SK-N-SH (cell line): ENCODE measurements around the gene TIAM2. TPM values are rescaled to one million over a fixed set of nuclear protein-coding genes. Genes with fewer than 3 reads are reported as not detected.

Experiments
- CTCF ChIA-PET: fragments of 300-600, 350-600 bp; formaldehyde crosslinking; extraction: SDS; loops from one replicate; lab custom pipeline; 2021; lab: Yijun Ruan, JAX
- POLR2A ChIA-PET: fragments of 350-600 bp; sonication (Branson Sonifier 250); formaldehyde crosslinking; extraction: SDS; loops from one replicate; lab custom pipeline; 2020; ENCODE audit warnings: antibody characterized with exemption, inconsistent platforms; lab: Yijun Ruan, JAX
- DNase-seq: peaks from one replicate; pipeline ENCODE4 v3.0.0; 2012
- H2AFZ ChIP-seq: fragments of 200-600 bp; sonication (generic); 2 replicates; pipeline ENCODE4 v1.8.1; 2016; ENCODE audit warnings: antibody characterized with exemption, mild to moderate bottlenecking, low read depth
- H3F3A ChIP-seq: fragments of 200-600 bp; sonication (generic); replicated peaks from 2 replicates; pipeline ENCODE3; 2016; ENCODE audit warnings: antibody characterized with exemption, mild to moderate bottlenecking; ENCODE audit not compliant: insufficient read depth
- H3K27ac ChIP-seq, 2 experiments: fragments of 200-500 bp in 1 of 2; fragments of 200-600 bp in 1 of 2; sonication (Bioruptor generic) in 1 of 2; sonication (generic), shearing (Covaris generic) in 1 of 2; 2 replicates each; pipeline versions ENCODE4 v1.5.1 to v1.6.1; 2014 to 2016; ENCODE audit warnings: low read depth in 2 of 2, inconsistent platforms in 1 of 2, low read length in 1 of 2, mild to moderate bottlenecking in 1 of 2, mixed read lengths in 1 of 2
- H3K27me3 ChIP-seq: fragments of 200-600 bp; sonication (generic), shearing (Covaris generic); 2 replicates; pipeline ENCODE4 v1.6.1; 2016; ENCODE audit warnings: mixed run types; ENCODE audit not compliant: insufficient read depth
- H3K36me3 ChIP-seq, 2 experiments: fragments of 200-500 bp in 1 of 2; fragments of 200-600 bp in 1 of 2; sonication (Bioruptor generic) in 1 of 2; sonication (generic) in 1 of 2; replicated peaks in 1 of 2; 2 replicates each; pipeline versions ENCODE3 to v1.5.1; 2014 to 2016; ENCODE audit warnings: low read length in 1 of 2, mild to moderate bottlenecking in 1 of 2; ENCODE audit not compliant: insufficient read depth in 2 of 2, control insufficient read depth in 1 of 2
- H3K4me1 ChIP-seq, 2 experiments: fragments of 200-500 bp in 1 of 2; fragments of 200-600 bp in 1 of 2; sonication (Bioruptor generic) in 1 of 2; sonication (generic), shearing (Covaris generic) in 1 of 2; 2 replicates each; pipeline versions ENCODE4 v1.5.1 to v1.6.1; 2014 to 2016; ENCODE audit warnings: low read depth in 1 of 2, low read length in 1 of 2, mixed run types in 1 of 2; ENCODE audit not compliant: insufficient read depth in 2 of 2, control insufficient read depth in 1 of 2
- H3K4me2 ChIP-seq: fragments of 200-600 bp; sonication (generic), shearing (Covaris generic); 2 replicates; pipeline ENCODE4 v1.6.1; 2017; ENCODE audit warnings: mixed run types
- H3K4me3 ChIP-seq, 2 experiments: fragments of 200-500 bp in 1 of 2; fragments of 200-600 bp in 1 of 2; sonication (Bioruptor generic) in 1 of 2; sonication (generic), shearing (Covaris generic) in 1 of 2; 2 replicates each; pipeline versions ENCODE4 v1.5.1 to v1.8.1; 2014 to 2016; ENCODE audit warnings: low read depth in 2 of 2, inconsistent platforms in 1 of 2, low read length in 1 of 2, mild to moderate bottlenecking in 1 of 2, mixed read lengths in 1 of 2, moderate library complexity in 1 of 2
- H3K79me2 ChIP-seq: fragments of 200-600 bp; sonication (generic); 2 replicates; pipeline ENCODE4 v1.8.1; 2017; ENCODE audit warnings: mild to moderate bottlenecking; ENCODE audit not compliant: insufficient read depth
- H3K9ac ChIP-seq: fragments of 200-600 bp; sonication (generic); 2 replicates; pipeline ENCODE4 v1.6.1; 2017; ENCODE audit warnings: mixed run types
- H3K9me2 ChIP-seq: fragments of 200-600 bp; sonication (generic); 2 replicates; pipeline ENCODE4 v1.6.1; 2017; ENCODE audit warnings: mixed run types
- H3K9me3 ChIP-seq: fragments of 200-600 bp; sonication (generic); 2 replicates; pipeline ENCODE4 v1.6.1; 2017; ENCODE audit warnings: mixed run types, mild to moderate bottlenecking, moderate library complexity
- H4K20me1 ChIP-seq: fragments of 200-600 bp; sonication (generic); 2 replicates; pipeline ENCODE4 v1.6.1; 2017; ENCODE audit warnings: mild to moderate bottlenecking, mixed run types; ENCODE audit not compliant: insufficient read depth
- CHD2 ChIP-seq: fragments of 150-350 bp; IDR thresholded peaks from 2 replicates; pipeline ENCODE4 v1.6.1; 2018; ENCODE audit warnings: low read length; ENCODE audit not compliant: partially characterized antibody
- ELF1 ChIP-seq: IDR thresholded peaks from 2 replicates; pipeline ENCODE4 v1.4.0; 2012
- EP300 ChIP-seq, 2 experiments: IDR thresholded peaks; 2 replicates each; pipeline versions ENCODE4 v1.4.0 to v1.6.1; 2012; ENCODE audit warnings: borderline replicate concordance in 1 of 2, low read depth in 1 of 2, low read length in 1 of 2
- EZH2phosphoT487 ChIP-seq: fragments of 200-600 bp; sonication (generic); IDR thresholded peaks from 2 replicates; pipeline ENCODE4 v1.6.1; 2017; ENCODE audit warnings: low read depth, mixed run types, mild to moderate bottlenecking, antibody characterized with exemption, moderate library complexity, borderline replicate concordance
- FOSL2 ChIP-seq: IDR thresholded peaks from 2 replicates; pipeline ENCODE4 v1.4.0; 2012; ENCODE audit warnings: low read depth, mild to moderate bottlenecking, moderate library complexity, borderline replicate concordance
- FOXJ3 ChIP-seq: sonication (generic); formaldehyde crosslinking; IDR thresholded peaks from 2 replicates; pipeline ENCODE4 v1.5.1; 2020; ENCODE audit warnings: mild to moderate bottlenecking, missing genetic modification reagents
- GATA2 ChIP-seq: sonication (generic); formaldehyde crosslinking; IDR thresholded peaks from 2 replicates; pipeline ENCODE4 v1.5.0; 2020; ENCODE audit warnings: mild to moderate bottlenecking, missing genetic modification reagents
- JUND ChIP-seq: IDR thresholded peaks from 2 replicates; pipeline ENCODE4 v1.4.0; 2012
- MEF2A ChIP-seq: IDR thresholded peaks from 2 replicates; pipeline ENCODE4 v1.4.0; 2012; ENCODE audit warnings: low read depth, borderline replicate concordance
- MXI1 ChIP-seq: IDR thresholded peaks from 2 replicates; pipeline ENCODE4 v1.6.1; 2012; ENCODE audit warnings: mild to moderate bottlenecking, low read depth, low read length, improper control_type of control experiment
- NFIC ChIP-seq: IDR thresholded peaks from 2 replicates; pipeline ENCODE4 v1.4.0; 2012; ENCODE audit warnings: borderline replicate concordance
- NRF1 ChIP-seq: IDR thresholded peaks from 2 replicates; pipeline ENCODE4 v1.6.1; 2012; ENCODE audit warnings: low read depth, mild to moderate bottlenecking, low read length
- POLR2AphosphoS5 ChIP-seq: IDR thresholded peaks from 2 replicates; pipeline ENCODE4 v1.6.1; 2012; ENCODE audit warnings: low read depth, low read length
- RAD21 ChIP-seq: IDR thresholded peaks from 2 replicates; pipeline ENCODE4 v1.6.1; 2012; ENCODE audit warnings: mild to moderate bottlenecking, low read length
- RCOR1 ChIP-seq: fragments of 150-350 bp; IDR thresholded peaks from 2 replicates; pipeline ENCODE4 v1.6.1; 2017; ENCODE audit warnings: antibody characterized with exemption, low read length
- RFX5 ChIP-seq: IDR thresholded peaks from 2 replicates; pipeline ENCODE4 v1.6.1; 2012; ENCODE audit warnings: mild to moderate bottlenecking, improper control_type of control experiment, low read length
- SIN3A ChIP-seq: IDR thresholded peaks from 2 replicates; pipeline ENCODE4 v1.6.1; 2012; ENCODE audit warnings: low read depth, mild to moderate bottlenecking, low read length, moderate library complexity, borderline replicate concordance
- SMC3 ChIP-seq: IDR thresholded peaks from 2 replicates; pipeline ENCODE4 v1.6.1; 2012; ENCODE audit warnings: low read depth, low read length, improper control_type of control experiment
- TAF1 ChIP-seq: IDR thresholded peaks from 2 replicates; pipeline ENCODE4 v1.6.1; 2012; ENCODE audit warnings: low read depth, mild to moderate bottlenecking, low read length, moderate library complexity, borderline replicate concordance
- TCF12 ChIP-seq: IDR thresholded peaks from 2 replicates; pipeline ENCODE4 v1.4.0; 2012
- TEAD4 ChIP-seq: IDR thresholded peaks from 2 replicates; pipeline ENCODE4 v1.4.0; 2012; ENCODE audit warnings: mild to moderate bottlenecking, borderline replicate concordance; ENCODE audit not compliant: insufficient read depth
- YY1 ChIP-seq: IDR thresholded peaks from 2 replicates; pipeline ENCODE4 v1.4.0; 2012; ENCODE audit warnings: low read depth, mild to moderate bottlenecking
- WGBS: methylation state at CpG from one replicate; pipeline ENCODE4 v1.1.6; 2017; ENCODE audit warnings: low lambda C conversion rate; 5-methylcytosine and 5-hydroxymethylcytosine counted together
- polyA plus RNA-seq, 3 experiments: library from polyadenylated mRNA; depleted of rRNA; stranded (reverse); fragments of >200 nt; gene quantifications; 2 replicates each; pipeline ENCODE4 v1.2.3, GENCODE V29; 2012
- TF ChIP-seq, protein P1 (sequence below): fragments of 200-600 bp; sonication (generic); IDR thresholded peaks from 2 replicates; pipeline ENCODE4 v1.6.1; 2017; ENCODE audit warnings: antibody characterized with exemption, mild to moderate bottlenecking, moderate library complexity
- TF ChIP-seq, protein P2 (sequence below): IDR thresholded peaks from 2 replicates; pipeline ENCODE4; 2012
- TF ChIP-seq, protein P3 (sequence below): IDR thresholded peaks from 2 replicates; pipeline ENCODE4 v1.4.0; 2012; ENCODE audit warnings: low read depth, borderline replicate concordance
- TF ChIP-seq, protein P4 (sequence below): IDR thresholded peaks from 2 replicates; pipeline ENCODE4 v1.4.0; 2012; ENCODE audit warnings: low read depth
- TF ChIP-seq, protein P5 (sequence below): IDR thresholded peaks from 2 replicates; pipeline ENCODE4 v1.6.1; 2012; ENCODE audit warnings: mild to moderate bottlenecking, low read depth, low read length, moderate library complexity

Gene TIAM2
- polyA plus RNA-seq, 1 of the 3 experiments (the other 2 are of a cell fraction), result 13.6 TPM

DNA sequence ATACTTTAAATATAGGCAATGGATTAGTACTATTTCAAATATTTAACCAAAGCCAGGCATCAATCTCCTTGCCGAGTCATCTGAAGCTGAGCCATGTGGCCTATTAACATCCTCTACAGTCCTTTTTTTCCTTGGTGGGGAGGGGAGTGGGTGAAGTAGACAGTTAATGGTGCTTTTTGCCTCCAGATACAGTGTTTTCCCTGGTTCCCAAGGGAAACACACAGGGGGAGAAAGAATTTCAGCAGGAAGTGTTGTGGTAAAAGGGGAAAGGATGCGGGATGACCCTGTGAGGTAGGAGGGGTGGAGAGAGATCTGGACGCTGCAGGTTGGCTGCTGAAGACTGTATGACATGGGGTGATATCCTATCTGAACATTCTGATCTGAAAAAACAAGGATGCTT, 278.3 kb downstream of the TIAM2 start:
- Histone ChIP-seq H2AFZ (no peak overlapping the region), H4K20me1 (no peaks in the 10 kb centered on the region), H3K36me3 (peaks cover 6 to 7% of the 10 kb centered on the region in 2 experiments), H3K4me2 (peak overlapping the region; percentile 48), H3K4me1 (peaks cover 38 to 79% of the 10 kb centered on the region in 2 experiments), H3K27me3 (no peaks in the 10 kb centered on the region), H3K9ac (peak overlapping the region; percentile 49; the same call in 1 of the 2 replicates), H3F3A (peaks cover 50% of the 10 kb centered on the region), H3K9me3 (no peaks in the 10 kb centered on the region), H3K9me2 (no peaks in the 10 kb centered on the region), H3K79me2 (peaks cover 20% of the 10 kb centered on the region; the same call in 1 of the 2 replicates), H3K4me3 (no peak overlapping the region; a peak in 1 of 4 replicates), H3K27ac (peak overlapping the region; percentile 93 to 98)
- DNase-seq, result peak; percentile 65
- ChIA-PET CTCF (interaction anchor here (0.8 to 1.4 kb wide), 4 partner anchors 10 to 164 kb away, joined by 3 to 4 read pairs (median 3); partner anchors contain the start of gene CLDN20), POLR2A (no interaction called here)
- TF ChIP-seq, protein P1, sequence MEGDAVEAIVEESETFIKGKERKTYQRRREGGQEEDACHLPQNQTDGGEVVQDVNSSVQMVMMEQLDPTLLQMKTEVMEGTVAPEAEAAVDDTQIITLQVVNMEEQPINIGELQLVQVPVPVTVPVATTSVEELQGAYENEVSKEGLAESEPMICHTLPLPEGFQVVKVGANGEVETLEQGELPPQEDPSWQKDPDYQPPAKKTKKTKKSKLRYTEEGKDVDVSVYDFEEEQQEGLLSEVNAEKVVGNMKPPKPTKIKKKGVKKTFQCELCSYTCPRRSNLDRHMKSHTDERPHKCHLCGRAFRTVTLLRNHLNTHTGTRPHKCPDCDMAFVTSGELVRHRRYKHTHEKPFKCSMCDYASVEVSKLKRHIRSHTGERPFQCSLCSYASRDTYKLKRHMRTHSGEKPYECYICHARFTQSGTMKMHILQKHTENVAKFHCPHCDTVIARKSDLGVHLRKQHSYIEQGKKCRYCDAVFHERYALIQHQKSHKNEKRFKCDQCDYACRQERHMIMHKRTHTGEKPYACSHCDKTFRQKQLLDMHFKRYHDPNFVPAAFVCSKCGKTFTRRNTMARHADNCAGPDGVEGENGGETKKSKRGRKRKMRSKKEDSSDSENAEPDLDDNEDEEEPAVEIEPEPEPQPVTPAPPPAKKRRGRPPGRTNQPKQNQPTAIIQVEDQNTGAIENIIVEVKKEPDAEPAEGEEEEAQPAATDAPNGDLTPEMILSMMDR, result no peak
- TF ChIP-seq MEF2A (no peak), SMC3 (no peak), FOXJ3 (CRISPR knock-in tag) (peak; percentile 75), ELF1 (no peak), YY1 (no peak), JUND (peak; percentile 25; the same call in 1 of the 2 replicates), RFX5 (peak; percentile 72; the same call in 1 of the 2 replicates), TEAD4 (peak; percentile 18; the same call in 1 of the 2 replicates), RAD21 (no peak), TCF12 (peak; percentile 52), NRF1 (no peak), POLR2AphosphoS5 (peak; percentile 20; the same call in 1 of the 2 replicates), GATA2 (CRISPR knock-in tag) (peak; percentile 29; the same call in 1 of the 2 replicates), RCOR1 (peak; percentile 25; the same call in 1 of the 2 replicates), TAF1 (no peak), FOSL2 (peak; percentile 35; the same call in 1 of the 2 replicates), SIN3A (0 out of 2 replicates have a peak, but pooled peaks have one; percentile 19), EZH2phosphoT487 (no peak), CHD2 (peak; percentile 60), MXI1 (peak; percentile 86; the same call in 1 of the 2 replicates), EP300 (IDR thresholded peaks at IDR 0.05; ENCODE audit: borderline replicate concordance in 1 of 2, low read depth in 1 of 2, low read length in 1 of 2) (peak in 1 of 2 experiments; percentile 81; a peak in 2 of 4 replicates), NFIC (no peak)
- TF ChIP-seq, protein P2, sequence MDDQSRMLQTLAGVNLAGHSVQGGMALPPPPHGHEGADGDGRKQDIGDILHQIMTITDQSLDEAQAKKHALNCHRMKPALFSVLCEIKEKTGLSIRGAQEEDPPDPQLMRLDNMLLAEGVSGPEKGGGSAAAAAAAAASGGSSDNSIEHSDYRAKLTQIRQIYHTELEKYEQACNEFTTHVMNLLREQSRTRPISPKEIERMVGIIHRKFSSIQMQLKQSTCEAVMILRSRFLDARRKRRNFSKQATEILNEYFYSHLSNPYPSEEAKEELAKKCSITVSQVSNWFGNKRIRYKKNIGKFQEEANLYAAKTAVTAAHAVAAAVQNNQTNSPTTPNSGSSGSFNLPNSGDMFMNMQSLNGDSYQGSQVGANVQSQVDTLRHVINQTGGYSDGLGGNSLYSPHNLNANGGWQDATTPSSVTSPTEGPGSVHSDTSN, result peak; percentile 64
- TF ChIP-seq, protein P3, sequence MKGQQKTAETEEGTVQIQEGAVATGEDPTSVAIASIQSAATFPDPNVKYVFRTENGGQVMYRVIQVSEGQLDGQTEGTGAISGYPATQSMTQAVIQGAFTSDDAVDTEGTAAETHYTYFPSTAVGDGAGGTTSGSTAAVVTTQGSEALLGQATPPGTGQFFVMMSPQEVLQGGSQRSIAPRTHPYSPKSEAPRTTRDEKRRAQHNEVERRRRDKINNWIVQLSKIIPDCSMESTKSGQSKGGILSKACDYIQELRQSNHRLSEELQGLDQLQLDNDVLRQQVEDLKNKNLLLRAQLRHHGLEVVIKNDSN, result no peak
- TF ChIP-seq, protein P4, sequence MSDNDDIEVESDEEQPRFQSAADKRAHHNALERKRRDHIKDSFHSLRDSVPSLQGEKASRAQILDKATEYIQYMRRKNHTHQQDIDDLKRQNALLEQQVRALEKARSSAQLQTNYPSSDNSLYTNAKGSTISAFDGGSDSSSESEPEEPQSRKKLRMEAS, result peak; percentile 37; the same call in 1 of the 2 replicates
- TF ChIP-seq, protein P5, sequence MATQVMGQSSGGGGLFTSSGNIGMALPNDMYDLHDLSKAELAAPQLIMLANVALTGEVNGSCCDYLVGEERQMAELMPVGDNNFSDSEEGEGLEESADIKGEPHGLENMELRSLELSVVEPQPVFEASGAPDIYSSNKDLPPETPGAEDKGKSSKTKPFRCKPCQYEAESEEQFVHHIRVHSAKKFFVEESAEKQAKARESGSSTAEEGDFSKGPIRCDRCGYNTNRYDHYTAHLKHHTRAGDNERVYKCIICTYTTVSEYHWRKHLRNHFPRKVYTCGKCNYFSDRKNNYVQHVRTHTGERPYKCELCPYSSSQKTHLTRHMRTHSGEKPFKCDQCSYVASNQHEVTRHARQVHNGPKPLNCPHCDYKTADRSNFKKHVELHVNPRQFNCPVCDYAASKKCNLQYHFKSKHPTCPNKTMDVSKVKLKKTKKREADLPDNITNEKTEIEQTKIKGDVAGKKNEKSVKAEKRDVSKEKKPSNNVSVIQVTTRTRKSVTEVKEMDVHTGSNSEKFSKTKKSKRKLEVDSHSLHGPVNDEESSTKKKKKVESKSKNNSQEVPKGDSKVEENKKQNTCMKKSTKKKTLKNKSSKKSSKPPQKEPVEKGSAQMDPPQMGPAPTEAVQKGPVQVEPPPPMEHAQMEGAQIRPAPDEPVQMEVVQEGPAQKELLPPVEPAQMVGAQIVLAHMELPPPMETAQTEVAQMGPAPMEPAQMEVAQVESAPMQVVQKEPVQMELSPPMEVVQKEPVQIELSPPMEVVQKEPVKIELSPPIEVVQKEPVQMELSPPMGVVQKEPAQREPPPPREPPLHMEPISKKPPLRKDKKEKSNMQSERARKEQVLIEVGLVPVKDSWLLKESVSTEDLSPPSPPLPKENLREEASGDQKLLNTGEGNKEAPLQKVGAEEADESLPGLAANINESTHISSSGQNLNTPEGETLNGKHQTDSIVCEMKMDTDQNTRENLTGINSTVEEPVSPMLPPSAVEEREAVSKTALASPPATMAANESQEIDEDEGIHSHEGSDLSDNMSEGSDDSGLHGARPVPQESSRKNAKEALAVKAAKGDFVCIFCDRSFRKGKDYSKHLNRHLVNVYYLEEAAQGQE, result no peak
- WGBS, result 12% methylated on average over 3 of the region's 3 CpGs
